HG03064 (cell line): ENCODE data around the gene RALGPS1.
"Not testable (repeated sequence)": the region's sequence is repeated elsewhere in the genome, so short reads cannot be mapped to it uniquely, and the experiment has no call there.

Source experiments
- ATAC-seq: cut with Tn5 transposase; IDR thresholded peaks from one replicate; pipeline ENCODE4 v1.9.1; 2021; ENCODE audit warnings: low read depth; ENCODE audit not compliant: unreplicated experiment

RALGPS1 gene

DNA sequence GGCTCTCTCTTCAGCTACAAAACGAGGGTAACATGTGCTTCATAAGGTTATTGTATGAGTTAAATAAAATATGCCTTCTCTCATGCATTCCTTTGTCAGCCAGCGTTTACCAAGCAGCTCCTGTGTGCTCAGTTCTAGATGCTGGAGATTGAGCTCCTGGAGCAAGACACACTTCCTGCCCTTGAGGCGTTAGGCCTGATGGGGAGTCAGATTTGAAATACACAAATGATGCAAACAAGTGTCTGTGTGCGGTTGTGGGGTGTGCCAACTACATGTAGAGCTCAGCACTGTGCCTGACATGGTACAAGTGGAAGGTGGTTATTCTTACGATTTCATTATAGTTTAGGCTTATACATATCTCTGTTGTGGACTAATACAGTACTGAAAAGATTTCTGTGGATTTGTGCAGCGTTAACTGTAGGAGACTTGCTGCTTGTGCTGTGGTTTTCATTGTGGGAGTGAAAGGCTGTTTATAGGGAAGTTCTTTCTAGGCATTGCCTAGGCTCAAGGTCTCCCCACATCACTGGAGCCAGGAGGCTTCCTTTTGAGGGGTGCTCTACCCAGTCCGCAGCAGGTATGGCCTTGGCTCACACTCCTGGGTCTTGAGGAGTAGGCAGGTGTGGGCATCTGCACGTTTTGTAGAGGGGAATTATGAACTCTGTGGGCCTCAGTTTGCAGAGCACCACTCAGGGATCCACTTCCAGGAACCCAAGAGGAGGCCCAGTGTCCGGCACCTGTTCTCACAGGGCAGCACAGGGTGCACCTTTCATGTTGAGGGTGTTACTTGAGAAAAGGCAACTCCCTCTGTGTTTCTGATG, 247.7 kb downstream of the RALGPS1 start:
- no peak for ATAC-seq

GRCh38 chr9:127162864-127163365, 248.3 kb downstream of the RALGPS1 start:
- no peak for ATAC-seq

DNA sequence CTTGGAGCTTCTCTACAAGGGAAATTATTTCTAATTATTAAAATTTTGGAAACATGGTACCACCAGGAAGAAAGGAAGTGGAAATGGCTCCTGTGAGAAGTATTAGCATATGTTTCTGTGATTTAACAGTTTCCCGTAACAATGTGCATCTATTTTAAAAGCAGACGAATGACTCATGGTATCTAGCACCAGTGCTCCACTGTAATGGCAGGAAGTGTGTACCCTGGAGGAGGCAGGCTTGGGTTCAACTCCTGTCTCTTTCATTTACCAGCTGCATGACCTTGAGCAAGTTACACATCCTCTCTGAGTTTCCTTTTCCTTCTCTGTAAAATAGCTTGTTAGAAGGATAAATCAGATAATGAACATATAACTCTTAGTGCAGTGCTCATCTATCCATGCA, 248.8 kb downstream of the RALGPS1 start:
- no peak for ATAC-seq

DNA sequence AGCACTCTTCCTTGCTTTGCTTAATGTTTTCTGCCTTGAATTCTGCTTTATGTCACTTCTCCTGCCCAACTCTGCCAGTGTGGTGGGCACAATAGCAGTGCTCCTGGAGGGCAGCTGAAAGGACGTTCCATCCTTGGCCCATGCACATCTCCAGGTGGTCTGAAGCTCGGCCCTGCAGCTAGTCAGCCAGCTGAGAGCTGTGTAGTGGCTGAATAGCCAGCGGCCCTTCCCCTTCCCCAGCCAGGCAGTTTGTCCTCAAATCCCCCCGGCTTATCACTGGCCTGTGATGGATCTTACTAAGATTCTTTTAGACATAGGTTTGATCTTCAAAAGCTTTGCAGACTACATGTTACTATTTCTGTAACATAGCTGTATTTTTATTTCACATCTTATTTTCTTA, 250.5 kb downstream of the RALGPS1 start:
- ATAC-seq: no peak

DNA sequence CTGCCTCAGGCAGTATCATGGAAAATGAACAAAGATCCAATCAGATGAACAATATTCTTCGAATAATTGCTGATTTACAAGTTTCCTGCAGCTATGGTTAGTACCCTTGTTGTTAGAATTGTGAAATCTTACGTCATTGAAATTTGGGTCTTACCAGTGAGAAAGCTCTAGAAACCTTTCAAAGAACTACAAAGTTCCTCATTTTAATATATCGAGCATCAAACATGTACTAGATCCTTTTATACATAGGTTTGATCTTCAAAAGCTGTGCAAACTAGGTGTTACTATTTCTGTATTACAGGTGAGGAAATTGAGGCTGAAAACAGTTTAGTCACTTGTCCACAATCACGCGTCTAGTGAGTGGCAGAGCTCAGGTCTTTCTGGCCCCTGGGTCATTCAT, 251.5 kb downstream of the RALGPS1 start:
- no peak for ATAC-seq

DNA sequence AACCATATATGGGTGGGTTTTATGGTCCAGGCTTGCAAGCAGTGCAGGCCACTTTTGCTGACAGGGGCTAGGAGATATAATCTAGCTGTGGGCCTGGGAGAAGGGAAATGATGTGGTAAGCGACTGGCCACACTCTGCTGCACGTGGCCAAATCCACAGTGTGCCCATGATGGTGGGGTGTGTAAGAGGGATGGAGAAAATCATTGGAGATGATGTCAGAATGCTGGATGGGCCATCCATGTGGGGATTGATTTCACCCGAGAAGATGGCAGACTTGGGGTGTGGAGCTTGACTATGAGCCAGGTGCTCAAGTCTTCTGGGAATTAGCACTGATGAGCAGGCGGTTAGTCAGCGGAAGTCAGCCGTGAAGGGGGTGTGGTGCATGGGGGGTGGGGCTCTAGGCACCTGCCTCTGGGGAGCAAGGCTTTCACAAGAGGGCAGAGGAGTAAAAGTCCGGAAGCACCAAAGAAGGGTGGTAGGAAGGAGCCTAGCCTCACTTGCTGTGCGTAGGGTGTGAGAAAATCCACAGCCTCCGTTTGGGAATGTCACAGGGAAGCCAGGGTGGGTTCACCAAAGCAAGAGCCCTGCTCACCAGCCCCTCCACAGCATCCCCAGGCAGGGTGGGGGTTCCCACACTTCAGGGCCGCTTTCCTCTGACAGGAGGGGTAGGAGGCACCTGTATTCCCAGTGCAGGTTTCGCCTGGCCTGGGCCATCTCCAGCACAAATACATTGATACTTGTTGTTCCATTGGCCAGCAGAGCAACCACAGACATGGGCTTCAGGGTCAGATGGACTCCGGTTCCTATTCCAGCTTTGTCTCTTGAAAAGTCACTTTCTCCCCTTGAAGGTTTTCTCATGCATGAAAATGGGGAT, 252.3 kb downstream of the RALGPS1 start:
- ATAC-seq: peak; percentile 65

- ATAC-seq: no peak
These were observed 253.2 kb downstream of the RALGPS1 start for GRCh38 chr9:127167560-127168326.

DNA sequence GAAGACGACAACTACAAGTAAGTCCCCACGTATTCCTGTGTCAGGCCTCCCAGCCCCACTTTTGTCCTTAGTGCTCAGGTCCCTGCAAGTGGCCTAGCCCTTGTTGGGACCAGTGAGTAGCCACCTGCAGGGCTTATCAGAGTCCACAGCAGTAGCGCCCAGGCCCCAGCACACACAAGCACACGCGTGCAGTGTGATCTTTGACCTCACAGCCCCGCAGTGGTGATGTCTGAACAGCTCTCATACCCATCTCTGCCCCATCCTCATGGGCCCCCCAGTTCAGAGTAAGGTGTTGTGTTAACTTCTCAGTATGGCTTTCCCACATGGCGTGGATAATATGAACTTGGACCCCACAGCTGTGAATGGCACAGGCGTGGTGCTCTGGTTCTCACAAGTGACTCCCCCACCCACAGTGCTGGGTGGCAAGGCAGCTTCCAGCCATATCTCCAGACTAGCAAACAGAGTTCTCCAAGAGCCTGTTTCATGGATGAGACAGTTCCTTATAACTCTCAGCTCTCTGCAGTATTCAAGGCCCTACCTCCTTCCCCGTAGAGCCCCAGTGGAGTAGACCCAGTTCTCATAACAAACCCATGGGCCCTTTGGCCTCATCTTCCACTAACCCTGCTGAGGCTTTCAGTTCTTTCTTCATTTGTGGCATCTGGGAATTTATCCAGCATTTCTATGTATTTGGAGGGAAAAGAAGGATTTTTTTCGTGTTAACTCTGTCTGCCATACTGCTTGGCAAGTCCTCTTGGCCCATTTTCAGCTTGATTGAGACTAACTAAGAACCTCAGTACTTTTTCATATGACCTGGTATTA, 254.4 kb downstream of the RALGPS1 start:
- ATAC-seq: no peak

- ATAC-seq: no peak
These were observed 254.9 kb downstream of the RALGPS1 start for GRCh38 chr9:127169575-127169883.

- ATAC-seq: no peak
These were observed 255.5 kb downstream of the RALGPS1 start for GRCh38 chr9:127170103-127170502.

DNA sequence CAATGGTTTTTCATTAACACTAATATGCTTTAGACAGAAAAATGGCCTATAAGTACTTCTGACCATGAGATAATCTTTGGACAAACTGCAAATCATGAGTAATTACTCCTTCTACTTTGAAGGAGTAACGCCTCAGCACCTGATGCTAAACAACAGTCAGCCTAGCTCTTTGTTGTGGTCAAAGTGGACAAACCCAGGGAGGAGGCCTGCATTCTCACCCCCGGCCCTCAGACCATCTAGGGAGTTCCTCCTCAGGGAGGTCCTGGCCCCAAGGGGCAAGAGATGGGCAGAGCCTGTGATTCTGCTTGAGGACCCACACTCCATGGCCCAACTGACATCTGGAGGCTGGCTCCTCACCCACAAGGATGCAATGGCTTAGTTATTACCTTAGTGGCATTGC, 256.1 kb downstream of the RALGPS1 start:
- no peak for ATAC-seq

DNA sequence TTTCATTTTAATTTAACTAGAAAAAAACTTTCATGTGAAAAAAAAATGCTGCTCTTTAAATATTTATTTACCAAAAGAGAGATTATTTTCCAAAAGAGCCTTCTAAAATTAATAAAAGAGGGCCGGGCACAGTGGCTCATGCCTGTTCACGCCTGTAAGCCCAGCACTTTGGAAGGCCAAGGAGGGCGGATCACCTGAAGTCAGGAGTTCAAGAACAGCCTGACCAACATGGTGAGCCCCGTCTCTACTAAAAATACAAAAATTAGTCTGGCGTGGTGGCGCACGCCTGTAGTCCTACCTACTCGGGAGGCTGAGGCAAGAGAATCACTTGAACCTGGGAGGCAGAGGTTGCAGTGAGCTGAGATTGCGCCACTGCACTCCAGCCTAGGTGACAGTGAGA, 256.8 kb downstream of the RALGPS1 start:
- not testable (repeated sequence) for ATAC-seq

GRCh38 chr9:127172066-127172707, 257.6 kb downstream of the RALGPS1 start:
- ATAC-seq: no peak

- no peak for ATAC-seq
These were observed 258.5 kb downstream of the RALGPS1 start for GRCh38 chr9:127173063-127173462.

- no peak for ATAC-seq
These were observed 260.1 kb downstream of the RALGPS1 start for GRCh38 chr9:127174386-127175318.

- no peak for ATAC-seq
These were observed 260.7 kb downstream of the RALGPS1 start for GRCh38 chr9:127175319-127175715.

GRCh38 chr9:127175764-127176163, 261.2 kb downstream of the RALGPS1 start:
- no peak for ATAC-seq

DNA sequence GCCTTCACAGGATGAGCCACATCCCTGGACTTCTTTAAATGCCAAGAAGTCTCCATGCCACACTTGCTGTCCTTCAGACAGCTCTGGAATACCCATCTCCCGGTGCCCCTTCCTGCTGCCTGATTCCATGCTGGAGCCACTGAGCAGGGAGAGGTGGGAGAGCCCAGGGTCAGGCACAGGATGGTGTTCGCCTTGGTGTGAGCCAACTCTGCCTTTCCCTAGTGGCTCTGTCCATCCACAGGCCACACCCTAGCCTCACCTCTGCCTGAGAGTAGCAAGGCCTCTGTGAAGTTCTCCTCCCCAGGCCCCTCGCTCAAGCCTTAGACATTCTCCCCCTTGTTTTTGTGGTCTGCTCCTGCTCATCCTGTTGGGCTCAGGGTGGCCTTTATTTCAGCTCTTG, 262.0 kb downstream of the RALGPS1 start:
- ATAC-seq: no peak

DNA sequence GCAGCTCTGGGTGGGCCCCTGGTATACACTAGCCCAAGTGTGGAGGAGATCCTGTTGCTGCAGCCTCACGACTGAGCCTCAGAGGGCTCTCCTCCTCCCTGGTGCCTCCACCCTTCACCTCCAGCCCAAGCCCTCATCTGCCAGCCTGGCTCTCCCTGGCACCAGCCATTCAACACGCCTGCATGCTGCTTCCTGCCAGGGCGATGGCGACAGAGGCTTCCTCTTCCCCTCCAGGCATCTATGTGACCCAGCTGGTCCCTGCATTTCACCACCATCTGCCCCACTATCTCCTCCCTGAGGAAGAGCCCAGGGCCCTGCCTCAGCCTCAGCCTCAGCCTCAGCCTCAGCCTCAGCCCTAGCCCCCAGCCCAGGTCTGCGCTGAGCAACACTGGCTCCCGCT, 262.6 kb downstream of the RALGPS1 start:
- ATAC-seq: no peak
